ENCODE data around the gene FNBP1L. TPM values are rescaled to one million over a fixed set of nuclear protein-coding genes. Genes with fewer than 3 reads are reported as not detected.

The FNBP1L gene
- total and polyA plus RNA-seq, 10 of the 15 experiments (the other 5 are each of a cell fraction or from before 2014, with no cell fraction given) = 0.02 to 0.12 (median 0.07) TPM; not detected in 4

DNA sequence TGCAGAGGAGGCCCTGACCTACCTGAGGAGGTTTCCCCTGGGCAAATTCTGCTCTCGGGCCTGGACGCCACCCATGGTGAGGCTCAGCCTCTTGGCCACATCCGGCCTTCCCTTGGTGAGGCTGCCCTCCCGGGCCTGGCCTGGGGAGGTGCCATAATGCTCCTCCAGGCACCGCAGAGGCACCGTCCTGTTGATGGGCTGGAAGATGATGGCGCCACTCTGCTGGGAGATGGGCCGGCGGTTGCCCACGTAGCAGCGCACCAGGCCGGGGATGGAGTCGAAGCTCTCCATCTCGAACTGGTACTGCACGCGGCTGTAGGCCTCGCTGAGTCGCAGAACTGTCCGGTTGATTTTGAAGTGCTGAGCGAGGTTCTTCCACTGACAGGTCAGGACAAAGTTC, 141.0 kb downstream of the FNBP1L start:
- Histone ChIP-seq H3K4me1 (ENCODE audit: control insufficient read depth, insufficient read depth, low read length) (peaks cover 4% of the 10 kb centered on the region), H3K9ac (ENCODE audit: control insufficient read depth, insufficient read depth, low read length) (no peak overlapping the region), H2AFZ (ENCODE audit: control insufficient read depth, low read depth, low read length) (no peak overlapping the region), H3K79me2 (ENCODE audit: control insufficient read depth, insufficient read depth, low read length) (no peaks in the 10 kb centered on the region), H3K27ac (ENCODE audit: control insufficient read depth, insufficient read depth) (no peak overlapping the region), H3K9me3 (replicated peaks; ENCODE audit: control insufficient read depth, insufficient read depth, low read length) (no peaks in the 10 kb centered on the region), H3K27me3 (replicated peaks in 1 of 2; ENCODE audit: control insufficient read depth in 2 of 2, insufficient read depth in 2 of 2, low read length in 1 of 2) (no peaks in the 10 kb centered on the region), H3K36me3 (ENCODE audit: control insufficient read depth in 2 of 2, insufficient read depth in 2 of 2, low read length in 1 of 2) (no peaks in the 10 kb centered on the region), H4K20me1 (ENCODE audit: control insufficient read depth, insufficient read depth) (no peaks in the 10 kb centered on the region; the same call in 1 of the 2 replicates), H3K4me3 (no peak overlapping the region), H3K4me2 (ENCODE audit: control insufficient read depth, insufficient read depth) (no peak overlapping the region)
- SMC1A ChIA-PET (ENCODE audit: uncharacterized antibody, unreplicated experiment) = interaction anchor here (0.6 to 1.1 kb wide), 2 partner anchors 8 to 228 kb away, joined by 3 read pairs; no protein-coding TSS in a partner anchor
- POLR2A ChIA-PET = no interaction called here
- no peak for FAIRE-seq
- RAD21 ChIA-PET (ENCODE audit: unreplicated experiment) = no interaction called here
- intact Hi-C loops (cut with micrococcal nuclease; ENCODE audit: unreplicated experiment) (no loop called here), in situ Hi-C loops (cut with MboI) (no loop called here)
- CTCF ChIA-PET = interaction anchor here (0.6 kb wide), 1 partner anchor 12 kb away, joined by 5 read pairs; no protein-coding TSS in a partner anchor
- 89% methylated on average over 20 of the region's 20 CpGs for WGBS (ENCODE audit: insufficient coverage, insufficient replicate concordance, low lambda C conversion rate, missing lambda C conversion rate)
- BruUV-seq (replicated peaks) = no TSS peak
- no peak for TF ChIP-seq MEF2B (IDR thresholded peaks at IDR 0.05; ENCODE audit: partially characterized antibody, poor library complexity, severe bottlenecking)
- no peak for TF ChIP-seq MYC (IDR thresholded peaks at IDR 0.05; ENCODE audit: insufficient read depth, insufficient read length, insufficient replicate concordance, low read length, severe bottlenecking)
- TF ChIP-seq, protein P1, sequence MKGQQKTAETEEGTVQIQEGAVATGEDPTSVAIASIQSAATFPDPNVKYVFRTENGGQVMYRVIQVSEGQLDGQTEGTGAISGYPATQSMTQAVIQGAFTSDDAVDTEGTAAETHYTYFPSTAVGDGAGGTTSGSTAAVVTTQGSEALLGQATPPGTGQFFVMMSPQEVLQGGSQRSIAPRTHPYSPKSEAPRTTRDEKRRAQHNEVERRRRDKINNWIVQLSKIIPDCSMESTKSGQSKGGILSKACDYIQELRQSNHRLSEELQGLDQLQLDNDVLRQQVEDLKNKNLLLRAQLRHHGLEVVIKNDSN (IDR thresholded peaks at IDR 0.05; ENCODE audit: borderline replicate concordance, extremely low read length, insufficient read depth, low read depth, low read length) = no peak
- TF ChIP-seq ZNF384 (IDR thresholded peaks at IDR 0.05; ENCODE audit: borderline replicate concordance, low read depth, low read length) = no peak
- no peak for TF ChIP-seq RFX5 (IDR thresholded peaks at IDR 0.05; ENCODE audit: low read depth, low read length)
- no peak for TF ChIP-seq NFIC (IDR thresholded peaks at IDR 0.05; ENCODE audit: low read depth, low read length)
- TF ChIP-seq, protein P2, sequence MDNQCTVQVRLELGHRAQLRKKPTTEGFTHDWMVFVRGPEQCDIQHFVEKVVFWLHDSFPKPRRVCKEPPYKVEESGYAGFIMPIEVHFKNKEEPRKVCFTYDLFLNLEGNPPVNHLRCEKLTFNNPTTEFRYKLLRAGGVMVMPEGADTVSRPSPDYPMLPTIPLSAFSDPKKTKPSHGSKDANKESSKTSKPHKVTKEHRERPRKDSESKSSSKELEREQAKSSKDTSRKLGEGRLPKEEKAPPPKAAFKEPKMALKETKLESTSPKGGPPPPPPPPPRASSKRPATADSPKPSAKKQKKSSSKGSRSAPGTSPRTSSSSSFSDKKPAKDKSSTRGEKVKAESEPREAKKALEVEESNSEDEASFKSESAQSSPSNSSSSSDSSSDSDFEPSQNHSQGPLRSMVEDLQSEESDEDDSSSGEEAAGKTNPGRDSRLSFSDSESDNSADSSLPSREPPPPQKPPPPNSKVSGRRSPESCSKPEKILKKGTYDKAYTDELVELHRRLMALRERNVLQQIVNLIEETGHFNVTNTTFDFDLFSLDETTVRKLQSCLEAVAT (IDR thresholded peaks at IDR 0.05) = no peak
- TF ChIP-seq, protein P3, sequence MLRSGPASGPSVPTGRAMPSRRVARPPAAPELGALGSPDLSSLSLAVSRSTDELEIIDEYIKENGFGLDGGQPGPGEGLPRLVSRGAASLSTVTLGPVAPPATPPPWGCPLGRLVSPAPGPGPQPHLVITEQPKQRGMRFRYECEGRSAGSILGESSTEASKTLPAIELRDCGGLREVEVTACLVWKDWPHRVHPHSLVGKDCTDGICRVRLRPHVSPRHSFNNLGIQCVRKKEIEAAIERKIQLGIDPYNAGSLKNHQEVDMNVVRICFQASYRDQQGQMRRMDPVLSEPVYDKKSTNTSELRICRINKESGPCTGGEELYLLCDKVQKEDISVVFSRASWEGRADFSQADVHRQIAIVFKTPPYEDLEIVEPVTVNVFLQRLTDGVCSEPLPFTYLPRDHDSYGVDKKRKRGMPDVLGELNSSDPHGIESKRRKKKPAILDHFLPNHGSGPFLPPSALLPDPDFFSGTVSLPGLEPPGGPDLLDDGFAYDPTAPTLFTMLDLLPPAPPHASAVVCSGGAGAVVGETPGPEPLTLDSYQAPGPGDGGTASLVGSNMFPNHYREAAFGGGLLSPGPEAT (IDR thresholded peaks at IDR 0.05; ENCODE audit: low read depth) = no peak
- no peak for TF ChIP-seq ZNF207 (IDR thresholded peaks at IDR 0.05; ENCODE audit: borderline replicate concordance)
- no peak for TF ChIP-seq NFYA (IDR thresholded peaks at IDR 0.05; ENCODE audit: borderline replicate concordance, low read depth, low read length)
- TF ChIP-seq NBN (IDR thresholded peaks at IDR 0.05) = no peak
- TF ChIP-seq PML (IDR thresholded peaks at IDR 0.05; ENCODE audit: low read length) = no peak
- TF ChIP-seq STAT3 (IDR thresholded peaks at IDR 0.05; ENCODE audit: low read depth, low read length) = no peak
- no peak for ATAC-seq
- DNase-seq (ENCODE audit: low read depth, low spot score) = no peak

Measured in GM12878 (cell line).